GM23338 (cell line): ENCODE results near the gene KRT83. TPM values are rescaled to one million over a fixed set of nuclear protein-coding genes. Genes with fewer than 3 reads are reported as not detected.

Experiments used
- ATAC-seq: fragments of 200-7000 bp; cut with Tn5 transposase; 3 replicates; pipeline ENCODE4 v1.9.1; 2020
- DNase-seq: peaks from one replicate; pipeline ENCODE4 v3.0.0-alpha.2; 2015; ENCODE audit warnings: low spot score
- H2AFZ ChIP-seq: fragments of 200-600 bp; sonication (generic); 2 replicates; pipeline ENCODE4 v1.8.0; 2016; ENCODE audit warnings: antibody characterized with exemption, mild to moderate bottlenecking, moderate library complexity
- H3F3A ChIP-seq: fragments of 200-600 bp; sonication (generic); replicated peaks from 2 replicates; pipeline ENCODE4 v1.8.0; 2017; ENCODE audit warnings: antibody characterized with exemption, mixed run types, low read depth
- H3K27ac ChIP-seq: fragments of 200-600 bp; sonication (generic); 2 replicates; pipeline ENCODE4 v1.6.1; 2016; ENCODE audit warnings: low read depth
- H3K27me3 ChIP-seq: fragments of 200-600 bp; sonication (generic); 2 replicates; pipeline ENCODE4 v1.8.0; 2016; ENCODE audit warnings: mild to moderate bottlenecking, mixed run types, moderate library complexity; ENCODE audit not compliant: insufficient read depth
- H3K36me3 ChIP-seq: fragments of 200-600 bp; sonication (generic); 2 replicates; pipeline ENCODE4 v1.8.0; 2016; ENCODE audit warnings: mild to moderate bottlenecking; ENCODE audit not compliant: insufficient read depth
- H3K4me1 ChIP-seq: fragments of 200-600 bp; sonication (generic); 2 replicates; pipeline ENCODE4 v1.8.0; 2016; ENCODE audit warnings: mild to moderate bottlenecking, moderate library complexity; ENCODE audit not compliant: insufficient read depth
- H3K4me2 ChIP-seq: fragments of 200-600 bp; sonication (generic); 2 replicates; pipeline ENCODE4 v1.7.1; 2017; ENCODE audit warnings: mixed run types
- H3K4me3 ChIP-seq: fragments of 200-600 bp; sonication (generic); 2 replicates; pipeline ENCODE4 v1.6.1; 2016; ENCODE audit warnings: mixed run types
- H3K79me2 ChIP-seq: fragments of 200-600 bp; sonication (generic); replicated peaks from 2 replicates; pipeline ENCODE4 v1.8.0; 2017; ENCODE audit warnings: mild to moderate bottlenecking; ENCODE audit not compliant: insufficient read depth
- H3K9me2 ChIP-seq: fragments of 200-600 bp; sonication (generic); 2 replicates; pipeline ENCODE4 v1.8.0; 2017; ENCODE audit not compliant: insufficient read depth
- H4K20me1 ChIP-seq: fragments of 200-600 bp; sonication (generic); replicated peaks from 2 replicates; pipeline ENCODE4 v1.8.0; 2017; ENCODE audit warnings: mild to moderate bottlenecking; ENCODE audit not compliant: insufficient read depth
- H3K27ac Mint-ChIP-seq: 2 replicates; pipeline ENCODE4 v1.8.0; 2020; ENCODE audit warnings: inconsistent platforms, mild to moderate bottlenecking, moderate library complexity, mixed read lengths
- H3K27me3 Mint-ChIP-seq: 3 replicates; pipeline ENCODE4 v1.8.0; 2022; ENCODE audit warnings: low read depth, mild to moderate bottlenecking, moderate library complexity, mixed read lengths, inconsistent platforms; ENCODE audit not compliant: insufficient read depth, poor library complexity
- H3K36me3 Mint-ChIP-seq: 3 replicates; pipeline ENCODE4 v1.8.0; 2021; ENCODE audit warnings: low read depth, mild to moderate bottlenecking, inconsistent platforms, moderate library complexity, mixed read lengths
- H3K4me1 Mint-ChIP-seq: 3 replicates; pipeline ENCODE4 v1.8.0; 2020; ENCODE audit warnings: mild to moderate bottlenecking, inconsistent platforms, mixed read lengths
- H3K4me3 Mint-ChIP-seq: 3 replicates; pipeline ENCODE4 v1.8.0; 2021; ENCODE audit warnings: moderate library complexity, mild to moderate bottlenecking, inconsistent platforms, mixed read lengths
- H3K9me3 Mint-ChIP-seq: 3 replicates; pipeline ENCODE4 v1.8.0; 2020; ENCODE audit warnings: moderate library complexity, mild to moderate bottlenecking, inconsistent platforms, mixed read lengths
- JUNB ChIP-seq: IDR thresholded peaks from one replicate; pipeline ENCODE4 v1.6.1; 2016; ENCODE audit warnings: antibody characterized with exemption; ENCODE audit not compliant: unreplicated experiment
- NANOG ChIP-seq: IDR thresholded peaks from 2 replicates; pipeline ENCODE4 v1.6.1; 2016; ENCODE audit warnings: antibody characterized with exemption, borderline replicate concordance
- POLR2AphosphoS5 ChIP-seq: IDR thresholded peaks from 2 replicates; pipeline ENCODE4 v1.6.1; 2016; ENCODE audit warnings: antibody characterized with exemption, low read depth
- STAT1 ChIP-seq: IDR thresholded peaks from one replicate; pipeline ENCODE4 v1.6.1; 2016; ENCODE audit warnings: antibody characterized with exemption; ENCODE audit not compliant: unreplicated experiment
- polyA plus RNA-seq: library from polyadenylated mRNA; unstranded; fragments of >200 nt; fragmentation: Nextera tagmentation; extraction: Ambion mirVana; gene quantifications from 2 replicates; pipeline ENCODE4 v1.2.1, GENCODE V29; 2016
- total RNA-seq: library from RNA; depleted of rRNA; stranded (reverse); fragments of >200 nt; shearing (Covaris generic); gene quantifications from 2 replicates; pipeline ENCODE4 v1.2.3, GENCODE V29; 2014
- TF ChIP-seq, protein P1 (sequence below): fragments of 250-450 bp; sonication (Bioruptor Pico); IDR thresholded peaks from 2 replicates; pipeline ENCODE4 v1.5.0; 2020; ENCODE audit warnings: mild to moderate bottlenecking, moderate library complexity
- TF ChIP-seq, protein P2 (sequence below), 2 experiments: fragments of 200-600 bp in 1 of 2; sonication (generic) in 1 of 2; conservative IDR thresholded peaks; 2 replicates each; pipeline versions ENCODE4 v1.5.1 to v1.6.1; 2016 to 2017; ENCODE audit warnings: antibody characterized with exemption in 2 of 2, low read depth in 2 of 2, mild to moderate bottlenecking in 2 of 2, moderate library complexity in 1 of 2

KRT83 gene
- total and polyA plus RNA-seq, 2 experiments from 2014 or later = not detected

DNA sequence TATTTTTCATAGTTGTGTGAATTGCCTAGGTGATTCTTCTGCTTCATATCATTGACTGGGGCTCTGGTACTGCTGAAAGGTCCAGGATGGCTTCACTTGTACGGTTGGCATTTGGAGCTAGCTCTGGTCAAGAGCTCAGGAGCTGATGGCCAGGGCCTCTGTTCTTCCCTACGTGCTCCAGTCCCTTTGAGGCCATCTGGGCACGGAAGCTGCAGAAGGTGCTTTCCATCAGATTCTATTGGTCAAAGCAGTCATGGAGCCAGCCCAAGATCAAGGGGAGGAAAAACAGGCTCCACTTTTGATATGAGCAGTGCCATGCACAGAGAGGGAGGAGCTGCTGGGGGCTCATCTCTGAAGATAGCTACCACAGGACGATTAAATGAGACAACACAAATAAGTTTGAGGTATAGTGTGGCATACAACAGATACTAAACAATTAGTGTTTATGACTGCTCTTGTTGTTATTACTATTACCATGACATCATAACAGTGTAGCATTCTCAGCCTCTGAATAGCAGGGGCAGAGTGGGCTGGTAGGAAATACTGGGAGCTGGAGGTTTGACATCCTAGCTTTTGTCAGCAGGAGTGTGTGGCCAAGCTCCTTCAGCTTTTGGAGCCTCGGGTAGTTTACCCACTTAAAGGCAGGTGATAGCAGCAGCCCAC is 10.4 kb downstream of the KRT83 start (continued):
- TF ChIP-seq, protein P1, sequence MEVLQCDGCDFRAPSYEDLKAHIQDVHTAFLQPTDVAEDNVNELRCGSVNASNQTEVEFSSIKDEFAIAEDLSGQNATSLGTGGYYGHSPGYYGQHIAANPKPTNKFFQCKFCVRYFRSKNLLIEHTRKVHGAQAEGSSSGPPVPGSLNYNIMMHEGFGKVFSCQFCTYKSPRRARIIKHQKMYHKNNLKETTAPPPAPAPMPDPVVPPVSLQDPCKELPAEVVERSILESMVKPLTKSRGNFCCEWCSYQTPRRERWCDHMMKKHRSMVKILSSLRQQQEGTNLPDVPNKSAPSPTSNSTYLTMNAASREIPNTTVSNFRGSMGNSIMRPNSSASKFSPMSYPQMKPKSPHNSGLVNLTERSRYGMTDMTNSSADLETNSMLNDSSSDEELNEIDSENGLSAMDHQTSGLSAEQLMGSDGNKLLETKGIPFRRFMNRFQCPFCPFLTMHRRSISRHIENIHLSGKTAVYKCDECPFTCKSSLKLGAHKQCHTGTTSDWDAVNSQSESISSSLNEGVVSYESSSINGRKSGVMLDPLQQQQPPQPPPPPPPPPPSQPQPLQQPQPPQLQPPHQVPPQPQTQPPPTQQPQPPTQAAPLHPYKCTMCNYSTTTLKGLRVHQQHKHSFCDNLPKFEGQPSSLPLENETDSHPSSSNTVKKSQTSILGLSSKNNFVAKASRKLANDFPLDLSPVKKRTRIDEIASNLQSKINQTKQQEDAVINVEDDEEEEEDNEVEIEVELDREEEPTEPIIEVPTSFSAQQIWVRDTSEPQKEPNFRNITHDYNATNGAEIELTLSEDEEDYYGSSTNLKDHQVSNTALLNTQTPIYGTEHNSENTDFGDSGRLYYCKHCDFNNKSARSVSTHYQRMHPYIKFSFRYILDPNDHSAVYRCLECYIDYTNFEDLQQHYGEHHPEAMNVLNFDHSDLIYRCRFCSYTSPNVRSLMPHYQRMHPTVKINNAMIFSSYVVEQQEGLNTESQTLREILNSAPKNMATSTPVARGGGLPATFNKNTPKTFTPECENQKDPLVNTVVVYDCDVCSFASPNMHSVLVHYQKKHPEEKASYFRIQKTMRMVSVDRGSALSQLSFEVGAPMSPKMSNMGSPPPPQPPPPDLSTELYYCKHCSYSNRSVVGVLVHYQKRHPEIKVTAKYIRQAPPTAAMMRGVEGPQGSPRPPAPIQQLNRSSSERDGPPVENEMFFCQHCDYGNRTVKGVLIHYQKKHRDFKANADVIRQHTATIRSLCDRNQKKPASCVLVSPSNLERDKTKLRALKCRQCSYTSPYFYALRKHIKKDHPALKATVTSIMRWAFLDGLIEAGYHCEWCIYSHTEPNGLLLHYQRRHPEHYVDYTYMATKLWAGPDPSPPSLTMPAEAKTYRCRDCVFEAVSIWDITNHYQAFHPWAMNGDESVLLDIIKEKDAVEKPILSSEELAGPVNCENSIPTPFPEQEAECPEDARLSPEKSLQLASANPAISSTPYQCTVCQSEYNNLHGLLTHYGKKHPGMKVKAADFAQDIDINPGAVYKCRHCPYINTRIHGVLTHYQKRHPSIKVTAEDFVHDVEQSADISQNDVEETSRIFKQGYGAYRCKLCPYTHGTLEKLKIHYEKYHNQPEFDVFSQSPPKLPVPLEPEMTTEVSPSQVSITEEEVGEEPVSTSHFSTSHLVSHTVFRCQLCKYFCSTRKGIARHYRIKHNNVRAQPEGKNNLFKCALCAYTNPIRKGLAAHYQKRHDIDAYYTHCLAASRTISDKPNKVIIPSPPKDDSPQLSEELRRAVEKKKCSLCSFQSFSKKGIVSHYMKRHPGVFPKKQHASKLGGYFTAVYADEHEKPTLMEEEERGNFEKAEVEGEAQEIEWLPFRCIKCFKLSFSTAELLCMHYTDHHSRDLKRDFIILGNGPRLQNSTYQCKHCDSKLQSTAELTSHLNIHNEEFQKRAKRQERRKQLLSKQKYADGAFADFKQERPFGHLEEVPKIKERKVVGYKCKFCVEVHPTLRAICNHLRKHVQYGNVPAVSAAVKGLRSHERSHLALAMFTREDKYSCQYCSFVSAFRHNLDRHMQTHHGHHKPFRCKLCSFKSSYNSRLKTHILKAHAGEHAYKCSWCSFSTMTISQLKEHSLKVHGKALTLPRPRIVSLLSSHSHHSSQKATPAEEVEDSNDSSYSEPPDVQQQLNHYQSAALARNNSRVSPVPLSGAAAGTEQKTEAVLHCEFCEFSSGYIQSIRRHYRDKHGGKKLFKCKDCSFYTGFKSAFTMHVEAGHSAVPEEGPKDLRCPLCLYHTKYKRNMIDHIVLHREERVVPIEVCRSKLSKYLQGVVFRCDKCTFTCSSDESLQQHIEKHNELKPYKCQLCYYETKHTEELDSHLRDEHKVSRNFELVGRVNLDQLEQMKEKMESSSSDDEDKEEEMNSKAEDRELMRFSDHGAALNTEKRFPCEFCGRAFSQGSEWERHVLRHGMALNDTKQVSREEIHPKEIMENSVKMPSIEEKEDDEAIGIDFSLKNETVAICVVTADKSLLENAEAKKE (CRISPR knock-in tag) = no peak

DNA sequence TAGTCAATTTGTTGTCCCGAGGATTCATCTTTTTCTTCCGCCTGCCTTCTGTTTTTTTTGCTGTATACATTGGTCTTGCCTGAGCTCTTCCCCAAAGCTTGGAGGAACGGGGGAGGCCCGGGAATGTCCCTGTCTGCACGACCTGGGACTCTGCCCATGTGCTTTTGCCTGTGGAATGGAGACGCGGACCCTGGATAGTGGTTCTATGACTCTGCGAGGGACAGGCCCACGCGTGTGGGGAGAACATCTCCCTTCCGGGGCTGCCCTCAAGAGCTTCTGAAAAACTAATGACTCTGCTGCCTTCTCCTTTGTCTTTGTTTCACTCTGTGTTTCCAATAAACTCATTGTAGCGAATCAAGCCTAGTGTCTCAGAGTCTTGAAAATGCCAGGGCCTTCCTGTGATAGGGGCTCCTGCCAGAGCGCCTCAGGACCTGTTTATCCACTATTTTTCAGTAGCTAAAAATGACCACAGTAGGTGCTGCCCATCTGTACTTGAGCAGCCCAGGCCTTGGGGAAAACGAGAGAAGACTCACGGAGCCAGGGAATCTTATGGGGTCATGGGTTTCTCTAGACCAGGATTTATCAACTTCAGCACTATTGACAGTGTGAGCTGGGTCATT is 12.3 kb downstream of the KRT83 start:
- Histone ChIP-seq H3K4me3 (peak overlapping the region; percentile 64), H3K79me2 (no peaks in the 10 kb centered on the region), H3K4me1 (peaks cover 7% of the 10 kb centered on the region), H3K27me3 (peaks cover 46% of the 10 kb centered on the region), H3K36me3 (no peaks in the 10 kb centered on the region), H3K9me2 (no peaks in the 10 kb centered on the region), H3K4me2 (peak overlapping the region; percentile 88), H3K27ac (no peak overlapping the region), H3F3A (no peaks in the 10 kb centered on the region), H2AFZ (peak overlapping the region; percentile 99), H4K20me1 (no peaks in the 10 kb centered on the region)
- DNase-seq = no peak
- H3K9me3 Mint-ChIP-seq = no peaks in the 10 kb centered on the region; the same call in 2 of the 3 replicates
- H3K4me1 Mint-ChIP-seq = peaks cover 16% of the 10 kb centered on the region
- H3K27me3 Mint-ChIP-seq = peaks cover 45% of the 10 kb centered on the region
- peak; percentile 20 for ATAC-seq
- peak overlapping the region; percentile 76 for H3K4me3 Mint-ChIP-seq
- no peaks in the 10 kb centered on the region; the same call in 2 of the 3 replicates for H3K36me3 Mint-ChIP-seq
- no peak overlapping the region for H3K27ac Mint-ChIP-seq
- no peak for TF ChIP-seq STAT1
- TF ChIP-seq NANOG = no peak
- TF ChIP-seq, protein P1 (CRISPR knock-in tag) = no peak
- TF ChIP-seq JUNB = no peak
- no peak for TF ChIP-seq POLR2AphosphoS5
- TF ChIP-seq, protein P2, sequence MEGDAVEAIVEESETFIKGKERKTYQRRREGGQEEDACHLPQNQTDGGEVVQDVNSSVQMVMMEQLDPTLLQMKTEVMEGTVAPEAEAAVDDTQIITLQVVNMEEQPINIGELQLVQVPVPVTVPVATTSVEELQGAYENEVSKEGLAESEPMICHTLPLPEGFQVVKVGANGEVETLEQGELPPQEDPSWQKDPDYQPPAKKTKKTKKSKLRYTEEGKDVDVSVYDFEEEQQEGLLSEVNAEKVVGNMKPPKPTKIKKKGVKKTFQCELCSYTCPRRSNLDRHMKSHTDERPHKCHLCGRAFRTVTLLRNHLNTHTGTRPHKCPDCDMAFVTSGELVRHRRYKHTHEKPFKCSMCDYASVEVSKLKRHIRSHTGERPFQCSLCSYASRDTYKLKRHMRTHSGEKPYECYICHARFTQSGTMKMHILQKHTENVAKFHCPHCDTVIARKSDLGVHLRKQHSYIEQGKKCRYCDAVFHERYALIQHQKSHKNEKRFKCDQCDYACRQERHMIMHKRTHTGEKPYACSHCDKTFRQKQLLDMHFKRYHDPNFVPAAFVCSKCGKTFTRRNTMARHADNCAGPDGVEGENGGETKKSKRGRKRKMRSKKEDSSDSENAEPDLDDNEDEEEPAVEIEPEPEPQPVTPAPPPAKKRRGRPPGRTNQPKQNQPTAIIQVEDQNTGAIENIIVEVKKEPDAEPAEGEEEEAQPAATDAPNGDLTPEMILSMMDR (conservative IDR thresholded peaks at IDR 0.05; ENCODE audit: low read depth in 2 of 2) = no peak
